22Rv1 (cell line): Measurements from ENCODE around the gene SPDYE1.

ENCODE experiments used
- CTCF ChIP-seq: fragments of 450-650 bp; IDR thresholded peaks from 2 replicates; pipeline ENCODE4 v1.5.1; 2017; ENCODE audit warnings: mild to moderate bottlenecking
- ZFX ChIP-seq: fragments of 450-650 bp; IDR thresholded peaks from 2 replicates; pipeline ENCODE4 v1.6.1; 2017; ENCODE audit warnings: antibody characterized with exemption, borderline replicate concordance

GRCh38 chr7:44050915-44051560 is 53.3 kb downstream of the SPDYE1 start:
- TF ChIP-seq CTCF (no peak), ZFX (no peak)
